SU-DHL-6 (cell line): ENCODE data around the gene SRSF7.

Experiments
- H2AFZ ChIP-seq: fragments of 200-600 bp; sonication (generic); 2 replicates; pipeline ENCODE4 v1.6.1; 2014; ENCODE audit warnings: low read depth, mild to moderate bottlenecking, moderate library complexity, mixed read lengths, antibody characterized with exemption, low read length; ENCODE audit not compliant: severe bottlenecking
- H3F3A ChIP-seq: fragments of 200-600 bp; shearing (Covaris generic); 2 replicates; pipeline ENCODE4 v1.6.0; 2016; ENCODE audit warnings: antibody characterized with exemption, mild to moderate bottlenecking; ENCODE audit not compliant: insufficient read depth
- H3K27ac ChIP-seq: fragments of 200-600 bp; sonication (generic); 2 replicates; pipeline ENCODE4 v1.5.1; 2016; ENCODE audit warnings: low read depth, mild to moderate bottlenecking, low read length, moderate library complexity, mixed read lengths
- H3K27me3 ChIP-seq: fragments of 200-600 bp; sonication (generic), shearing (Covaris generic); 2 replicates; pipeline ENCODE4 v1.6.0; 2014; ENCODE audit warnings: mild to moderate bottlenecking, low read length
- H3K36me3 ChIP-seq: fragments of 200-600 bp; sonication (generic); 2 replicates; pipeline ENCODE4 v1.6.1; 2014; ENCODE audit warnings: mild to moderate bottlenecking, low read length, mixed read lengths
- H3K4me2 ChIP-seq: fragments of 300-600, 200-600 bp; shearing (Covaris generic), sonication (generic); 2 replicates; pipeline ENCODE4 v1.6.0; 2014; ENCODE audit warnings: low read length, low read depth, mild to moderate bottlenecking; ENCODE audit not compliant: poor library complexity, severe bottlenecking
- H3K4me3 ChIP-seq: fragments of 200-600 bp; sonication (generic); 2 replicates; pipeline ENCODE4 v1.5.1; 2014; ENCODE audit warnings: antibody characterized with exemption, low read length, mild to moderate bottlenecking, mixed read lengths; ENCODE audit not compliant: insufficient read depth, poor library complexity, severe bottlenecking
- H3K79me2 ChIP-seq: fragments of 200-600 bp; sonication (generic); 2 replicates; pipeline ENCODE4 v1.6.1; 2014; ENCODE audit warnings: mild to moderate bottlenecking, low read length, moderate library complexity; ENCODE audit not compliant: insufficient read depth
- H3K9ac ChIP-seq: fragments of 200-600 bp; sonication (generic); 2 replicates; pipeline ENCODE4 v1.7.0; 2014; ENCODE audit warnings: mild to moderate bottlenecking, low read length
- H3K9me2 ChIP-seq: fragments of 200-600 bp; sonication (generic); replicated peaks from 2 replicates; pipeline ENCODE4 v1.6.1; 2014; ENCODE audit warnings: low read length; ENCODE audit not compliant: insufficient read depth
- H3K9me3 ChIP-seq: fragments of 200-600 bp; sonication (generic); 2 replicates; pipeline ENCODE4 v1.6.1; 2014; ENCODE audit warnings: low read length, mixed read lengths; ENCODE audit not compliant: insufficient read depth
- H4K20me1 ChIP-seq: fragments of 200-600 bp; sonication (generic); 2 replicates; pipeline ENCODE4 v1.6.1; 2014; ENCODE audit warnings: low read depth, mild to moderate bottlenecking, antibody characterized with exemption, low read length, moderate library complexity, mixed read lengths
- CTCF ChIP-seq: fragments of 200-600 bp; sonication (generic); IDR thresholded peaks from one replicate; pipeline ENCODE4 v1.5.1; 2017; ENCODE audit warnings: antibody characterized with exemption, mild to moderate bottlenecking, low read length, moderate library complexity; ENCODE audit not compliant: insufficient read depth, poor library complexity, severe bottlenecking
- EZH2phosphoT487 ChIP-seq: fragments of 200-600 bp; sonication (generic), shearing (Covaris generic); conservative IDR thresholded peaks from 2 replicates; pipeline ENCODE4 v1.6.1; 2018; ENCODE audit warnings: mild to moderate bottlenecking, antibody characterized with exemption, low read length, moderate library complexity, mixed read lengths

Gene SRSF7

GRCh38 chr2:38734299-38735058 lies 16.7 kb downstream of the SRSF7 start:
- H3K9me3 ChIP-seq: no peaks in the 10 kb centered on the region
- no peak overlapping the region for H3K4me3 ChIP-seq
- H3K9ac ChIP-seq: no peak overlapping the region
- no peak overlapping the region for H3K4me2 ChIP-seq
- H3K9me2 ChIP-seq: no peaks in the 10 kb centered on the region
- H4K20me1 ChIP-seq: no peaks in the 10 kb centered on the region
- 0 out of 2 replicates have a peak, but pooled peaks cover under 1% of the 10 kb centered on the region for H3F3A ChIP-seq
- H3K79me2 ChIP-seq: 0 out of 2 replicates have a peak, but pooled peaks cover 2% of the 10 kb centered on the region
- peaks cover 3% of the 10 kb centered on the region; the same call in 1 of the 2 replicates for H3K36me3 ChIP-seq
- H3K27ac ChIP-seq: no peak overlapping the region
- TF ChIP-seq CTCF (no peak), EZH2phosphoT487 (no peak)
- H3K27me3 ChIP-seq: no peaks in the 10 kb centered on the region
- no peak overlapping the region for H2AFZ ChIP-seq

- no peaks in the 10 kb centered on the region for H3F3A ChIP-seq
- H3K4me2 ChIP-seq: no peak overlapping the region
- H4K20me1 ChIP-seq: no peaks in the 10 kb centered on the region
- no peaks in the 10 kb centered on the region for H3K79me2 ChIP-seq
- no peak overlapping the region for H3K4me3 ChIP-seq
- 0 out of 2 replicates have a peak, but pooled peaks cover 3% of the 10 kb centered on the region for H3K36me3 ChIP-seq
- no peaks in the 10 kb centered on the region for H3K9me3 ChIP-seq
- no peak overlapping the region for H3K27ac ChIP-seq
- TF ChIP-seq CTCF: no peak
- TF ChIP-seq EZH2phosphoT487: no peak
- H2AFZ ChIP-seq: no peak overlapping the region
- H3K27me3 ChIP-seq: no peaks in the 10 kb centered on the region
- H3K9me2 ChIP-seq: no peaks in the 10 kb centered on the region
- no peak overlapping the region for H3K9ac ChIP-seq
These were observed 17.7 kb downstream of the SRSF7 start for GRCh38 chr2:38733300-38733971.

GRCh38 chr2:38731684-38732221 lies 19.4 kb downstream of the SRSF7 start:
- TF ChIP-seq CTCF (no peak), EZH2phosphoT487 (no peak)
- no peak overlapping the region for H2AFZ ChIP-seq

More at GRCh38 chr2:38731684-38732221, 19.4 kb downstream of the SRSF7 start:
- Histone ChIP-seq H3K79me2 (no peaks in the 10 kb centered on the region), H3K27ac (no peak overlapping the region), H4K20me1 (no peaks in the 10 kb centered on the region), H3K4me3 (no peak overlapping the region), H3K36me3 (no peaks in the 10 kb centered on the region), H3K9me3 (no peaks in the 10 kb centered on the region), H3K9ac (no peak overlapping the region), H3K27me3 (no peaks in the 10 kb centered on the region), H3K9me2 (no peaks in the 10 kb centered on the region), H3K4me2 (no peak overlapping the region), H3F3A (no peaks in the 10 kb centered on the region)
